ENCODE measurements around the gene ASB18. TPM values are rescaled to one million over a fixed set of nuclear protein-coding genes. Genes with fewer than 3 reads are reported as not detected.

The ASB18 gene
- total RNA-seq, 4 donors from 2014 or later: not detected

- Histone ChIP-seq H3K9me3 (peaks cover 0 to 30% (median 0%) of the 10 kb centered on the region in 4 donors), H3K36me3 (no peaks in the 10 kb centered on the region), H3K4me3 (no peak overlapping the region), H3K27ac (no peak overlapping the region), H3K4me1 (no peaks in the 10 kb centered on the region), H3K27me3 (peaks cover 0 to 9% of the 10 kb centered on the region in 2 donors)
- no peak for DNase-seq (ENCODE audit: low spot score in 2 of 2)
- TF ChIP-seq, protein P1, sequence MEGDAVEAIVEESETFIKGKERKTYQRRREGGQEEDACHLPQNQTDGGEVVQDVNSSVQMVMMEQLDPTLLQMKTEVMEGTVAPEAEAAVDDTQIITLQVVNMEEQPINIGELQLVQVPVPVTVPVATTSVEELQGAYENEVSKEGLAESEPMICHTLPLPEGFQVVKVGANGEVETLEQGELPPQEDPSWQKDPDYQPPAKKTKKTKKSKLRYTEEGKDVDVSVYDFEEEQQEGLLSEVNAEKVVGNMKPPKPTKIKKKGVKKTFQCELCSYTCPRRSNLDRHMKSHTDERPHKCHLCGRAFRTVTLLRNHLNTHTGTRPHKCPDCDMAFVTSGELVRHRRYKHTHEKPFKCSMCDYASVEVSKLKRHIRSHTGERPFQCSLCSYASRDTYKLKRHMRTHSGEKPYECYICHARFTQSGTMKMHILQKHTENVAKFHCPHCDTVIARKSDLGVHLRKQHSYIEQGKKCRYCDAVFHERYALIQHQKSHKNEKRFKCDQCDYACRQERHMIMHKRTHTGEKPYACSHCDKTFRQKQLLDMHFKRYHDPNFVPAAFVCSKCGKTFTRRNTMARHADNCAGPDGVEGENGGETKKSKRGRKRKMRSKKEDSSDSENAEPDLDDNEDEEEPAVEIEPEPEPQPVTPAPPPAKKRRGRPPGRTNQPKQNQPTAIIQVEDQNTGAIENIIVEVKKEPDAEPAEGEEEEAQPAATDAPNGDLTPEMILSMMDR (IDR thresholded peaks at IDR 0.05): no peak
- TF ChIP-seq POLR2A (IDR thresholded peaks at IDR 0.05): no peak
- no peak for TF ChIP-seq EP300 (IDR thresholded peaks at IDR 0.05)
- 85 to 90% methylated on average over 2 of the region's 2 CpGs for WGBS, 2 donors
Observed at GRCh38 chr2:236205867-236206645, 58.1 kb downstream of the ASB18 start.

- Histone ChIP-seq H3K4me1 (no peaks in the 10 kb centered on the region), H3K27me3 (peaks cover 0 to 6% of the 10 kb centered on the region in 2 donors), H3K36me3 (no peaks in the 10 kb centered on the region), H3K4me3 (no peak overlapping the region), H3K9me3 (peaks cover 0 to 30% (median 0%) of the 10 kb centered on the region in 4 donors), H3K27ac (no peak overlapping the region)
- 94 to 96% methylated on average over 5 of the region's 5 CpGs for WGBS, 2 donors
- no peak for DNase-seq (ENCODE audit: low spot score in 2 of 2)
- no peak for TF ChIP-seq EP300 (IDR thresholded peaks at IDR 0.05)
- TF ChIP-seq, protein P1 (IDR thresholded peaks at IDR 0.05): no peak
- no peak for TF ChIP-seq POLR2A (IDR thresholded peaks at IDR 0.05)
Observed at GRCh38 chr2:236204953-236205352, 59.3 kb downstream of the ASB18 start.

GRCh38 chr2:236200378-236200777 is 63.8 kb downstream of the ASB18 start:
- H3K4me1 ChIP-seq: no peaks in the 10 kb centered on the region
- peaks cover 0 to 9% of the 10 kb centered on the region in 2 donors for H3K27me3 ChIP-seq
- TF ChIP-seq, protein P1 (IDR thresholded peaks at IDR 0.05): no peak
- TF ChIP-seq POLR2A (IDR thresholded peaks at IDR 0.05) (no peak), EP300 (IDR thresholded peaks at IDR 0.05) (no peak)
- H3K36me3 ChIP-seq: no peaks in the 10 kb centered on the region
- no peak overlapping the region for H3K4me3 ChIP-seq
- DNase-seq (ENCODE audit: low spot score in 2 of 2): no peak
- H3K27ac ChIP-seq: no peak overlapping the region
- WGBS, 2 donors: 58 to 69% methylated on average over 7 of the region's 7 CpGs
- peaks cover 0 to 20% (median 0%) of the 10 kb centered on the region in 4 donors for H3K9me3 ChIP-seq

- no peak overlapping the region for H3K27ac ChIP-seq
- TF ChIP-seq POLR2A (IDR thresholded peaks at IDR 0.05) (no peak), EP300 (IDR thresholded peaks at IDR 0.05) (no peak)
- TF ChIP-seq, protein P1 (IDR thresholded peaks at IDR 0.05): no peak
Observed at GRCh38 chr2:236196366-236196765, 67.8 kb downstream of the ASB18 start.

DNA sequence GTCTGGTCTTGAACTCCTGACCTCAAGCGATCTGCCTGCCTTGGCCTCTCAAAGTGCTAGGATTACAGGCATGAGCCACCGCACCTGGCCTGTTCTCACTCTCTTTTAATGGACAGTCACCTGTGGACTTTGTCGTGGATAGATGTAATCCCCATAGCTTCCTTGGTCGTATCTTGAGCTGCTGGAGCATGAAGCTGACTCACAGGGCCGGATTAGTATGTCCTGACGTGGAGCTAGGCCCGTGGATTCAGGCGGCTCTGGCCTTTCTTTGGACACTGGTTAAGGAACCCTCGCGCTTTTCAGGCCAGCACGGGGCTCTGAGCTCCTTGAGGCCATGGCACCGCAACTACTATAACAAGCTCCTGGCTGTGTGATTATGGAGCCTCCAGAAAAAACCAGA is 68.5 kb downstream of the ASB18 start:
- H3K9me3 ChIP-seq: peaks cover 0 to 12% (median 0%) of the 10 kb centered on the region in 4 donors
- no peak for TF ChIP-seq POLR2A (IDR thresholded peaks at IDR 0.05)
- TF ChIP-seq, protein P1 (IDR thresholded peaks at IDR 0.05): no peak
- TF ChIP-seq EP300 (IDR thresholded peaks at IDR 0.05): no peak
- no peak overlapping the region for H3K27ac ChIP-seq
- peaks cover 0 to 3% of the 10 kb centered on the region in 2 donors for H3K27me3 ChIP-seq
- no peaks in the 10 kb centered on the region for H3K4me1 ChIP-seq
- DNase-seq (ENCODE audit: low spot score in 2 of 2): no peak
- 87 to 90% methylated on average over 12 of the region's 12 CpGs for WGBS, 2 donors
- no peaks in the 10 kb centered on the region for H3K36me3 ChIP-seq
- H3K4me3 ChIP-seq: no peak overlapping the region

More at GRCh38 chr2:236196366-236196765, 67.8 kb downstream of the ASB18 start:
- WGBS, 2 donors: 72 to 77% methylated on average over 6 to 7 of the region's 7 CpGs
- no peaks in the 10 kb centered on the region for H3K36me3 ChIP-seq
- H3K4me1 ChIP-seq: no peaks in the 10 kb centered on the region
- no peak overlapping the region for H3K4me3 ChIP-seq
- no peak for DNase-seq (ENCODE audit: low spot score in 2 of 2)
- peaks cover 0 to 12% (median 0%) of the 10 kb centered on the region in 4 donors for H3K9me3 ChIP-seq
- peaks cover 0 to 3% of the 10 kb centered on the region in 2 donors for H3K27me3 ChIP-seq

All from tibial nerve (tissue), 4 donors.